ENCODE data around the gene HABP2. TPM values are rescaled to one million over a fixed set of nuclear protein-coding genes. Genes with fewer than 3 reads are reported as not detected.

Gene HABP2
- total RNA-seq, 1 donor from 2014 or later = not detected

- Mint-ChIP-seq H3K27ac (ENCODE audit: unreplicated experiment) (no peak overlapping the region), H3K27me3 (ENCODE audit: low read depth) (peaks cover 13% of the 10 kb centered on the region), H3K4me3 (ENCODE audit: unreplicated experiment) (peak overlapping the region; percentile 80), H3K36me3 (ENCODE audit: low read depth) (no peaks in the 10 kb centered on the region), H3K4me1 (ENCODE audit: low read depth) (peaks cover 4% of the 10 kb centered on the region), H3K9me3 (ENCODE audit: low read depth) (no peaks in the 10 kb centered on the region)
- DNase-seq (ENCODE audit: low spot score) = no peak
- peak; percentile 97 for TF ChIP-seq CTCF (IDR thresholded peaks at IDR 0.05)
Measured at GRCh38 chr10:113563306-113564088, 10.6 kb downstream of the HABP2 start.

- peaks cover 4% of the 10 kb centered on the region for H3K4me1 Mint-ChIP-seq (ENCODE audit: low read depth)
- no peak overlapping the region for H3K4me3 Mint-ChIP-seq (ENCODE audit: unreplicated experiment)
- H3K36me3 Mint-ChIP-seq (ENCODE audit: low read depth) = no peaks in the 10 kb centered on the region
- peaks cover 18% of the 10 kb centered on the region for H3K27me3 Mint-ChIP-seq (ENCODE audit: low read depth)
- no peaks in the 10 kb centered on the region for H3K9me3 Mint-ChIP-seq (ENCODE audit: low read depth)
- H3K27ac Mint-ChIP-seq (ENCODE audit: unreplicated experiment) = no peak overlapping the region
- DNase-seq (ENCODE audit: low spot score) = no peak
- TF ChIP-seq CTCF (IDR thresholded peaks at IDR 0.05) = no peak
Measured at GRCh38 chr10:113565364-113565763, 12.5 kb downstream of the HABP2 start.

GRCh38 chr10:113566888-113567287, 14.0 kb downstream of the HABP2 start:
- DNase-seq (ENCODE audit: low spot score) = no peak
- peaks cover 4% of the 10 kb centered on the region for H3K4me1 Mint-ChIP-seq (ENCODE audit: low read depth)
- no peak overlapping the region for H3K27ac Mint-ChIP-seq (ENCODE audit: unreplicated experiment)
- no peak for TF ChIP-seq CTCF (IDR thresholded peaks at IDR 0.05)
- H3K9me3 Mint-ChIP-seq (ENCODE audit: low read depth) = no peaks in the 10 kb centered on the region
- peaks cover 14% of the 10 kb centered on the region for H3K27me3 Mint-ChIP-seq (ENCODE audit: low read depth)
- H3K36me3 Mint-ChIP-seq (ENCODE audit: low read depth) = no peaks in the 10 kb centered on the region
- no peak overlapping the region for H3K4me3 Mint-ChIP-seq (ENCODE audit: unreplicated experiment)

- TF ChIP-seq CTCF (IDR thresholded peaks at IDR 0.05) = no peak
- no peaks in the 10 kb centered on the region for H3K9me3 Mint-ChIP-seq (ENCODE audit: low read depth)
- H3K27me3 Mint-ChIP-seq (ENCODE audit: low read depth) = peaks cover 33% of the 10 kb centered on the region
Measured at GRCh38 chr10:113569576-113569975, 16.7 kb downstream of the HABP2 start.

GRCh38 chr10:113572520-113573290, 19.9 kb downstream of the HABP2 start:
- H3K4me1 Mint-ChIP-seq (ENCODE audit: low read depth) = no peaks in the 10 kb centered on the region
- H3K36me3 Mint-ChIP-seq (ENCODE audit: low read depth) = no peaks in the 10 kb centered on the region
- H3K27ac Mint-ChIP-seq (ENCODE audit: unreplicated experiment) = no peak overlapping the region
- no peak for DNase-seq (ENCODE audit: low spot score)
- TF ChIP-seq CTCF (IDR thresholded peaks at IDR 0.05) = no peak
- H3K9me3 Mint-ChIP-seq (ENCODE audit: low read depth) = no peaks in the 10 kb centered on the region
- H3K4me3 Mint-ChIP-seq (ENCODE audit: unreplicated experiment) = no peak overlapping the region
- peaks cover 38% of the 10 kb centered on the region for H3K27me3 Mint-ChIP-seq (ENCODE audit: low read depth)

More at GRCh38 chr10:113569576-113569975, 16.7 kb downstream of the HABP2 start:
- no peak for DNase-seq (ENCODE audit: low spot score)
- Mint-ChIP-seq H3K27ac (ENCODE audit: unreplicated experiment) (no peak overlapping the region), H3K4me1 (ENCODE audit: low read depth) (no peaks in the 10 kb centered on the region), H3K4me3 (ENCODE audit: unreplicated experiment) (no peak overlapping the region), H3K36me3 (ENCODE audit: low read depth) (no peaks in the 10 kb centered on the region)
